Stimulated activated CD8-positive, alpha-beta memory T cell treated with anti-CD3 and anti-CD28 coated beads, Interleukin-2, amount 100 ng/mL, for 48 hours (primary cell): ENCODE results near the gene RASD1.

ENCODE experiments used
- DNase-seq, 2 donors: peaks; one replicate each; pipeline ENCODE4 v3.0.0-alpha.2; 2020; ENCODE audit warnings: low read depth in 2 of 2

Gene RASD1

GRCh38 chr17:17496189-17497064, at the start of gene RASD1:
Gene RASD1, minus strand, starts transcription at chr17:17496395. Its CDS starts 214 bp downstream, at chr17:17496181.
- DNase-seq: peak; percentile 74 to 80

GRCh38 chr17:17545984-17546383, 49.8 kb upstream of the RASD1 start:
- no peak for DNase-seq

- no peak for DNase-seq
Observed at GRCh38 chr17:17545031-17545820, 49.0 kb upstream of the RASD1 start.

- no peak for DNase-seq
Observed at GRCh38 chr17:17542906-17543635, 46.9 kb upstream of the RASD1 start.

- DNase-seq: no peak
Observed at GRCh38 chr17:17541640-17542001, 45.4 kb upstream of the RASD1 start.

- DNase-seq: no peak
Observed at GRCh38 chr17:17540935-17541639, 44.9 kb upstream of the RASD1 start.

- no peak for DNase-seq
Observed at GRCh38 chr17:17540278-17540906, 44.2 kb upstream of the RASD1 start.

- no peak for DNase-seq
Observed at GRCh38 chr17:17539591-17539990, 43.4 kb upstream of the RASD1 start.

- DNase-seq: no peak
Observed at GRCh38 chr17:17538417-17539391, 42.5 kb upstream of the RASD1 start.

- DNase-seq: no peak
Observed at GRCh38 chr17:17537311-17538099, 41.3 kb upstream of the RASD1 start.

GRCh38 chr17:17536702-17537101, 40.5 kb upstream of the RASD1 start:
- no peak for DNase-seq

GRCh38 chr17:17535957-17536356, 39.8 kb upstream of the RASD1 start:
- DNase-seq: no peak

- DNase-seq: no peak
Observed at GRCh38 chr17:17533901-17534441, 37.8 kb upstream of the RASD1 start.

- DNase-seq: no peak
Observed at GRCh38 chr17:17532991-17533390, 36.8 kb upstream of the RASD1 start.

GRCh38 chr17:17531156-17531555, 35.0 kb upstream of the RASD1 start:
- DNase-seq: no peak

- DNase-seq: no peak
Observed at GRCh38 chr17:17528696-17529652, 32.8 kb upstream of the RASD1 start.

- DNase-seq: no peak
Observed at GRCh38 chr17:17527956-17528500, 31.8 kb upstream of the RASD1 start.
